ENCODE results near the gene CCDC170.

The CCDC170 gene

GRCh38 chr6:151546941-151547659, 53.3 kb downstream of the CCDC170 start:
- DNase-seq, result no peak

DNA sequence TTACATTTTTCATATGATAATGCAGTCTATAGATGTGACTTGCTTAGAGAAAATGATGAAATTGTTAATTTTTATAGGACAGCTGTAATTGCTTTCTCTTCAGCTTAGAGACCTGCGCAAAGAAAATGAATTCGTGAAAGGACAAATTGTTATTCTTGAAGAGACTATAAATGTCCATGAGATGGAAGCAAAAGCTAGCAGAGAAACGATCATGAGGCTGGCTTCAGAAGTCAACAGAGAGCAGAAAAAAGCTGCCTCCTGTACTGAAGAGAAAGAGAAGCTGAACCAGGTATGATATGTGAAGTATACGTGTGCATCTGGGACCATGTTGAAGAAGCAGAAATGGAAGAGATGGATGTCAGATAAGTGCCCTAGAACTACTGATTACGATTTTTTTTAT, 54.4 kb downstream of the CCDC170 start:
- no peak for DNase-seq

- no peak for DNase-seq
Observed at GRCh38 chr6:151549790-151550189, 56.0 kb downstream of the CCDC170 start.

DNA sequence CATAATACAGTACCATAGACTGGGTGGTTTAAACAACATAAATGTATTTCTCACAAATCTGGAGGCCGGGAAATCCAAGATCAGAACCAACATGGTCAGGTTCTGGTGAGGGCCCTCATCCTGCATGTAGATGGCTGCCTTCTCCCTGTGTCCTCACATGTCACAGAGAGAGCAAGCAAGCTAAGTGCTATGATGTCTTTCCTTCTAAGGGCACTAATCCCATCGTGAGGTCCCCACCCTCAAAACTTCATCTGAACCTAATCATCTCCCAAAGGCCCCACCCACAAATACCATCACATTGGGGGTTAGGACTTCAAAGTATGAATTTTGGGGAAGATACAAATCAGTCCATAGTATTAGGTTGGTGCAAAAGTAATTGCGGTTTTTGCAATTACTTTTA, 56.8 kb downstream of the CCDC170 start:
- DNase-seq, result no peak

GRCh38 chr6:151551223-151551857, 57.5 kb downstream of the CCDC170 start:
- DNase-seq, result no peak

DNA sequence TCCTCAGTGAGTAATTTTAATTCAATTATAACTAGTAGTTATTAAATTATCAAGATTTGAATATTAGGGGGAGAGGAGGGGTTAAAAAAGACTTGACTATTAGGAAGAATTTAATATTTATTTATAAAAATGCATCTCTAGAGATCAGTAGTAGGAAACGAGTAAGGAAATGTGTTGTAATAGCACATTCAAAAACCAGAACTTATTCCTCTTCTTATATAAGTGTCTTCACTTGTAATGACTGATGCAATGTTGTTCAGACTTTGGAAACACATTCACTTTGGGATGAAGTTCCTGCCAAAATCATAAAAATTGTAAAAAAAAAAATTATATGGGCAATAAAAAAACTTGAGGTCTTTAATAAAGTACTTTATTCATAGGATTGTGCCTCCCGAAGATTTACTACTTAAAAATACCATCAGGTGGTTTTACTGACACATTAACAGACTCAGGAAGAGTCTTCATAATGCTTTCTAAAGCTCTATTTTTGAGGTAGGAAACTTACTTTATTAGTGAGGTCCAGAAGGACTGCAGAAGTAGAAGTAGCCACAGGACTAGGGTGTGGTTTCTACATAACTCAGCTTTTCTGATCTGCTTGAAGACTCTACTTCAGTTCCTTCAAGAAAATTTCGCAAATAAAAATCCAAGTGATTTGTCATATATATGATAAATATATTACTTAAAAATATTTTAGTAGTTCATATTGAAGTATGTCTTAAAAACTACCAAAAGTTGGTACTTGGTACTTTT, 59.8 kb downstream of the CCDC170 start:
- DNase-seq, result no peak

DNA sequence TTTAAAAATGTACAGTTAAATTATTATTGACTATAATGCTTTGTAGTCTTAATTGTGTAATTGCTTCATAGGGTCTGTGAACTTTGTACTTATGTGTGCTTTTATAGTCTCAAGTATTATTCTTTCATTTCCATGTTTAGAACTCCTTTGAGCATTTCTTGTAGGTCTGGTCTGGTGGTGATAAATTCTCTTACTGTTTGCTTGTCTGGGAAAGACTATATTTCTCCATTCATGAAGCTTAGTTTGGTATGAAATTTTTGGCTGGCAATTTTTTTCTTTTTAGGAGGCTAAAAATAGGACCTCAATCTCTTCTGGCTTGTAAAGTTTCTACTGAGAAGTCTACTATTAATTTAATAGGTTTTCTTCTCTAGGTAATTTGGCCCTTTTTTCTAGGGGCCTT, 67.4 kb downstream of the CCDC170 start:
- no peak for DNase-seq

DNA sequence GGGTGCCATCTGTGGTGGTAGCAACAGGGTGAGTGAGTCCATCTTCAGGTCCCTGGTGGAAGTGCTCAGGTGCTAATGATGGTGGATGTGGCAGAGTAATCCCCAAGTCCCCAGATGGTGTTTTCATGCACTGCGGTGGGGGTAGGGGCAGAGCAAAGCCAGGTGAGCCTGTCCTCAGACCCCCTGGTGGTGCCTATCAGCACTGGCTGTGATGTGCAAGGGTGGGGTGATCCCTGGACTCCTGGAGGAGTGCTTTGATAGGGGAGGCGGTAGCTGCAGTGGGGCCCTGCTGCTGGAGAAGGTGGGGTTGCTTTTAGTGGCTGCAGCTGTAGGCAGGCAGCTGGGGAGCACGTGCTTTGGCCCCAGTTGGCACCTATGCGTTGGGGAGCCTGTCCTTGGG, 70.8 kb downstream of the CCDC170 start:
- DNase-seq, result no peak

DNA sequence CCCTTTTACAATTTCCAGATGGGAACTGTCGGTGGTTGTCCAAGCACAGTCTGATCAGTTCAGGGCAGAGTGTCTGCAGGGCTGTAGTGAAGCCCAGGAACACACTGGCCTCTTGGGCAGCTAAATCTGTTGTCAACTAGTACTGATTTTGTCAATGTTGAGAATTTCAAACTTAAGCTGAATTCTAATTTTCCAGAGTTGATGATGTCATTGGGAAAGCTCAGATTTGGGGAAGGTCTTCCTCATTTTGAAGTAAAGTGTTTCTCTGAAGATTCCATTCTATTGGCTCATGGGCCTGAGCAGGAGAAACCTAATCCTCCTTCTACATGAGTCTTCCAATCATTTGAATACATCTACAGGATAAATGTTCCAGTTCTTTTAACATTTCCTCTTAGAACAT, 72.1 kb downstream of the CCDC170 start:
- DNase-seq, result no peak

DNA sequence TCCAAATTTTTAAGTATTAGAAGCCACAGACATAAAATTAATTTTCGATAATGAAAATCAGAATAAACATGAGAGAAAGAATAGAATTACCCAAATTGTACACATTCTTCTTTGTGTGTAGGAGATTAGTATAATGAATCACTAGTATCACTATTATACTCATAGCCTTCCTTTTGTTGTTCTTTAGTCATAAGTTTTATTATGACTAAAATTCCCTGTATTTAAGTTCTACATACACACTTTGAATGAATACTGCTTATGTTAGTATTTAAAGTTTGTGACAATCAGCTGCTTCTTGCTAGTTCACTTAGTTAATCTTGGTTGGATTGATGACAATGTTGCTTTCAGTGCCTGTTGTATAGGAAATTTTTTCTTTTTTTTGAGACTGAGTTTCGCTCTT, 72.7 kb downstream of the CCDC170 start:
- no peak for DNase-seq

GRCh38 chr6:151576633-151577032, 82.8 kb downstream of the CCDC170 start:
- no peak for DNase-seq

DNA sequence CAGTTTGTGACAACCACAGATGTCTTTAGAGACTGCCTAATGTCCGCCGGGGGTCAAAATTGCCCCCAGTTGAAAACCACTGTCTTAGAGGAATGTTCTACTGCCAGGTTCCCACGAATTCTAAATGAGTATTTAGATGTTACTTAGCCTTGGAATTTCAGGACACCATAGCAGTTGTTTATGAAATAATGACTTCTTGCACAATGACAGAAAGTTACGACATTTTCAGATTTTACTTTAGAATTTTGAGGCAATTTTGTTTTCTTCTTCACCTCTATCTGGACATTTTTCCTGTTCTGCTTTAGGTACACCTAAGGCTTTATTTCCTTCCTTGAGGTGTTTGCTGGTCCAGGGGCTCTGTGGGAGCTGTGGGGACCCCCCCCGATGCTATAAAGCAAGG, 83.4 kb downstream of the CCDC170 start:
- DNase-seq, result no peak

DNA sequence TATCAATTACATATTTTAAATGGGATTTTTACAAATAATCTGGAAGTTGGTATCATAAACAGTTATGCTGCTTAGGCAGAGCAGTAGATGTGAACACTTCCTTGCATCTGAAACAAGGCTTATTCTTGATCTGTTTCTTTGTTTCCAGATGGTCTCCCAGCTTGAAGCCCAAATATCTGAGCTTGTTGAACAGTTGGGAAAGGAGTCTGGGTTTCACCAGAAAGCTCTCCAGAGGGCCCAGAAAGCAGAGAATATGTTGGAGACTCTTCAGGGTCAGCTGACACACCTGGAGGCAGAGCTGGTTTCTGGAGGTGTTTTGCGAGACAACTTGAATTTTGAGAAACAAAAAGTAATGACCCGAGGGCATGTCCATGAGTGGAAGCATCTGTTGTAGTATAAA, 91.9 kb downstream of the CCDC170 start:
- DNase-seq, result no peak

DNA sequence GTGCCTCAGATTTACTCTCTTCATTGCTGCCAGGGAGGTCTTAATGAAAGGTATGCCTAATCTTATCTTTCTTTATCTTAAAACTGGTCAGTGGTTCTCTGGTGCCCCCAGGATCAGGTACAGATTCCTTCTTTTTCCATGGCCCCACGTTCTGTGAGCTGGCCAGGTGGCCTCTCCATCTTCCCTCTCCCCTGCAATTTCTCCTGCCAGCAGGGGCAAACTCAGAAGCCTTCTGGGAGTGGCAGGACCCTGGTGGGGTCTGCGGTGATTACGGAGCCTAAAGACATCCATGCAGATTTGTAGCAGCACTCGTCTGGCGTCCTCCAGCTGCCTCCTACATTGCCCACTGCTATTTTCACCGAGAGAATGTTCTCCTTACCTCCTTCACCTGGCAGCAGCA, 95.8 kb downstream of the CCDC170 start:
- no peak for DNase-seq

DNA sequence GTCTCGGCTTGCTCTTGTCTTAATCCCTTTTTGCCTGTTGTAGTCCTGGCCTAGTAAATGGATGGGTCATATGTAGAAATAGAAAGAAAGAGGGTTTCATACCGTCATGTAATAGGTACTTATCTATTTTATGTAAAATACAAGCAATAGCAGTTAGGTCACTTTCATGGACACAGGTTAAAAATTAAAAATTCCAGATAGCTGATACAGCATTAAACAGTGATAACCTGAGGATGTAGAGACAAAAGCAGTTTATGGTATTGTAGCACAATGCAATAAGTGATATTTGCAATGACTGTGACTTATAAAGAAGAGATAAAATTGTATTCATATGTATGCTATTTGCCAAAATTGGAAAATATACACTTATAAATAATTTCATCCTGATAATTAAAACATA, 96.9 kb downstream of the CCDC170 start:
- DNase-seq, result no peak

- DNase-seq, result no peak
Observed at GRCh38 chr6:151592449-151593159, 98.8 kb downstream of the CCDC170 start.

DNA sequence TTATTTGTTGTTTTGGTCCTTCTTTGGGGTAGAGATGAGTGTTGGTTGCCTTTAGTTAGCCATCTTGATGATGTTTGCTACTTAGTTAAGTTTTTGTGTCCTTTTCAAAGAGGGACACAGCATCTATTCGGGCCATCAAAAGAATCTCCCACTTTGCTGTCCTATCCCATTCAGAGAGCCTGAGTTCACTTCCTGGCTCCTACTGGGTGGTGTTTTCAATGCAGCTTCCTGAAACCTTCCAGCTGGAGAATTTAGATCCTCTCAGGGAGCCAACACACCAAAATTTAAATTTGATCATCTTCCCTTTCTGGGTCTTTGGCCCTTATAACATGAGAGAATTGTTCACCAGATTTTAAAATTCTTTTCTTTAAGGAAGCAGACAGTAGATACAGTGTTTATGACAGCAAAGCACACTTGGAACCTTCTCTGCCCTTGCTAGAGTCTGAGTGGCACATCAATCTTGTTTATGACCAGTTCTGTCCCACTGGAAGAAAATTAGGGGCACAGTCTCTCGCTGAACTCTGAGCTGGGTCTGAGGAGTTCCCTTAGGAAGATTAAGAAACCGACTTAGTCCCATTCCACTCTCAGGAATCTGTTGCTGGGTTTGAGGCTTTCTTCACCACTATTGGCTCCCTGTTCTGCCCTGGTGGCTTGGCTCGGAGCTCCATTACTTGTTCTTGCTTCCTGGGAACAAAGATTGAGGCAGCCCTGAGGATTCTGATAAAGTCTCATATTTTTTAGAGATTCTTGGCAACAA, 115.5 kb downstream of the CCDC170 start:
- DNase-seq, result peak; percentile 20

- no peak for DNase-seq
Observed at GRCh38 chr6:151610326-151610725, 116.5 kb downstream of the CCDC170 start.

DNA sequence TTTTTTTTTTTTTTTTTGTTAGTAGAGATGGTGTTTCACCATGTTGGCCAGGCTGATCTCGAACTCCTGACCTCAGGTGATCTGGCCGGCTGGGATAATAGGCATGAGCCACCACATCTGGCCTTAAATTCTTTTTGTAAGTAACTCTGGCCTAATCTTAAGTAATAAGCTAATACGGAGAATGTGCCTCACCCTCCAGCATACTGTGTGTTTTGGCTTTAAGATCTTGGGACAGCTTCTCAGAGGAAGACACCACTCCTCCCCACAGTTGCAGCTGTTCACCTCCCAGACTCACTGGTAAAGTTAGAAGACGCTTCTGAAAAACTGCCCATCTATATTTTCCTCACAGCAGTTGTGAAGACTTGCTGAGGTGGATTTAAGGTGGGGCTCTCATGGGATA, 120.8 kb downstream of the CCDC170 start:
- DNase-seq, result no peak

- DNase-seq, result no peak
Observed at GRCh38 chr6:151616091-151616513, 122.3 kb downstream of the CCDC170 start.

DNA sequence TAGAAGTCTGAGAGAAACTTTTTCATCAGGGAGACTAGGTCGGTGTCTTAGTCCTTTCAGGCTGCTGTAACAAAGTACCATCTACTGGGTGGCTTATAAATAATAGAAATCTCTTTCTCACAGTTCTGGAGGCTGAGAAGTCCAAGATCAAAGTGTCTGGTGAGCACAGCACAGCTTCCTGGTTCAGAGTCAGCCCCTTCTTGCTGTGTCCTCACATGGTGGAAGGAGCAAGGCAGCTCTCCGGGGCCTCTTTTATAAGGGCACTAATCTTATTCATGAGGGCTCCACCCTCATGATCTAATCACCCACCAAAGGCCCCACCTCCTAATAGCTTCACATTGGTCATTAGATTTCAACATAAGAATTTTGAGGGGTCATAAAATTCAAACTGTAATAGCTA, 122.8 kb downstream of the CCDC170 start:
- DNase-seq, result no peak

- no peak for DNase-seq
Observed at GRCh38 chr6:151617539-151617938, 123.7 kb downstream of the CCDC170 start.

- no peak for DNase-seq
Observed at GRCh38 chr6:151618717-151619116, 124.9 kb downstream of the CCDC170 start.

Measured in right hindlimb (tissue), 1 donor.